Hair follicle dermal papilla cell (primary cell): ENCODE results near the gene MANSC4. TPM values are rescaled to one million over a fixed set of nuclear protein-coding genes. Genes with fewer than 3 reads are reported as not detected.

Experiments used
- small RNA-seq: library from RNA; depleted of rRNA; stranded (forward); fragments of <200 nt; gene quantifications from one replicate; pipeline ENCODE3, GENCODE V24; 2012
- total RNA-seq: library from RNA; depleted of rRNA; stranded (reverse); fragments of >200 nt; gene quantifications from 2 replicates; pipeline ENCODE4 v1.2.3, GENCODE V29; 2012

The MANSC4 gene
- total RNA-seq = not detected in 2 replicates

GRCh38 chr12:27779920-27780611 is at the start of gene MANSC4, which contains the start of gene KLHL42:
MANSC4 (minus strand) TSS chr12:27780236; CDS start chr12:27771276, 8,960 bp downstream.
KLHL42 (plus strand) TSS chr12:27780233; CDS start chr12:27780331, 98 bp downstream.

Small RNAs within 50 kb of the gene (small RNA-seq; reads per million reads assigned to genes)
- gene RF00019 (not detected), gene RF02271 (not detected)

Other genes starting within 250 kb of the MANSC4 start
- 1.5 and 2.6 TPM in 2 replicates for gene REP15, start 83.8 kb downstream of the MANSC4 start, total RNA-seq
- 31.5 and 33.3 TPM in 2 replicates for gene MRPS35, start 69.4 kb downstream of the MANSC4 start, total RNA-seq
- 35.1 and 46.4 TPM in 2 replicates for gene KLHL42, start within 50 bp of the MANSC4 start, total RNA-seq
- 0.12 and 0.81 TPM in 2 replicates for gene PTHLH, start 192.5 kb upstream of the MANSC4 start, total RNA-seq